Measurements from ENCODE around the gene FPR3. TPM values are rescaled to one million over a fixed set of nuclear protein-coding genes. Genes with fewer than 3 reads are reported as not detected.

The FPR3 gene
- total and polyA plus RNA-seq, 10 donors, result 3.4 to 19.7 (median 9.2) TPM

DNA sequence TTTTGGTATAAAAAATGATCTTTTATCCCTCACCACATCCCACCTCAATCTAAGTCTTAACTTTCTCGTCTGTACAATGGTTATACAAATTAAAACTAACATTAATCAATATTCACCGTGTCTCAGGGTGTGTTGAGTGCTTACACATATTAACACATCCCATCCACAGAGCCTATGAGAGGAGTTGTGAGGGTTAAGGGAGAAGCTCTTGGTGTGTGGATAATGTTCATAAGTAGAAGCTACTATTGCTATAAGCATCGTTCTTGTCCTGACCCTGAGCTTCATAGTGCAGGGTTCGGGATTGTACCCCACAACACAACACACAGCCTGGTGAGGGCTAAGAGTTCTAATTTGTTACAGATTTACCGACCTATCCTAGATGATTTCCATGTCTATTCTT lies 2.5 kb downstream of the FPR3 start:
- no peaks in the 10 kb centered on the region for H3K36me3 ChIP-seq
- peak overlapping the region in 4 of 8 donors; percentile 11 to 85 (median 16) for H3K27ac ChIP-seq
- H3K27me3 ChIP-seq (replicated peaks in 1 of 7), result peaks cover 0 to 6% (median 0%) of the 10 kb centered on the region in 7 donors
- DNase-seq, result no peak
- peaks cover 0 to 37% (median 5%) of the 10 kb centered on the region in 8 donors for H3K9me3 ChIP-seq
- intact Hi-C loops (cut with DNase I; ENCODE audit: low total_unique reads), result no loop called here
- peak overlapping the region in 1 of 8 donors; percentile 52 for H3K4me3 ChIP-seq
- WGBS, 5 donors, result 57 to 85% (median 77%) methylated on average over 5 of the region's 5 CpGs
- TF ChIP-seq POLR2AphosphoS5 (IDR thresholded peaks at IDR 0.05) (no peak), POLR2A (IDR thresholded peaks at IDR 0.05) (no peak)
- TF ChIP-seq, protein P1, sequence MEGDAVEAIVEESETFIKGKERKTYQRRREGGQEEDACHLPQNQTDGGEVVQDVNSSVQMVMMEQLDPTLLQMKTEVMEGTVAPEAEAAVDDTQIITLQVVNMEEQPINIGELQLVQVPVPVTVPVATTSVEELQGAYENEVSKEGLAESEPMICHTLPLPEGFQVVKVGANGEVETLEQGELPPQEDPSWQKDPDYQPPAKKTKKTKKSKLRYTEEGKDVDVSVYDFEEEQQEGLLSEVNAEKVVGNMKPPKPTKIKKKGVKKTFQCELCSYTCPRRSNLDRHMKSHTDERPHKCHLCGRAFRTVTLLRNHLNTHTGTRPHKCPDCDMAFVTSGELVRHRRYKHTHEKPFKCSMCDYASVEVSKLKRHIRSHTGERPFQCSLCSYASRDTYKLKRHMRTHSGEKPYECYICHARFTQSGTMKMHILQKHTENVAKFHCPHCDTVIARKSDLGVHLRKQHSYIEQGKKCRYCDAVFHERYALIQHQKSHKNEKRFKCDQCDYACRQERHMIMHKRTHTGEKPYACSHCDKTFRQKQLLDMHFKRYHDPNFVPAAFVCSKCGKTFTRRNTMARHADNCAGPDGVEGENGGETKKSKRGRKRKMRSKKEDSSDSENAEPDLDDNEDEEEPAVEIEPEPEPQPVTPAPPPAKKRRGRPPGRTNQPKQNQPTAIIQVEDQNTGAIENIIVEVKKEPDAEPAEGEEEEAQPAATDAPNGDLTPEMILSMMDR (IDR thresholded peaks at IDR 0.05 in 8 of 11, conservative IDR thresholded peaks at IDR 0.05 in 3 of 11), result no peak
- peaks cover 3 to 62% (median 20%) of the 10 kb centered on the region in 6 donors for H3K4me1 ChIP-seq

DNA sequence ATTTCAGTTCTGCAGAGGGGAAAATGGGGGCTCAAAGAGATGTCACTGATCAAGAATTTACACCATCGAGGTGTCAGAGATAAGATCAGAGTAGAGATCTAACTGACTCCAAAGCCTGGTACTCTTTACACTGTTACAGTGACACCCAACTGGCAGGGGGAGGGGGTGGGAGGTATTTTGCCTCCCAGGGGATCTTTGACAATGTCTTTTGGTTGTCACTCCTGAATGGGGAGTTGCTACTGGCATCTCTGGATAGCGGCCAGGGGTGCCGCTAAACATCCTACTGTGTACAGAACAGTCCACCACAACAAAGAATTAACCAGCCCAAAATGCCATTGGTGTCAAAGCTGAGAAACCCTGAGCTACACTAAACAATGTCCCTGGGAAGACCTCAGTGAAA lies 3.1 kb downstream of the FPR3 start:
- H3K27ac ChIP-seq, result peak overlapping the region in 5 of 8 donors; percentile 73 to 85 (median 80)
- H3K9me3 ChIP-seq, result peaks cover 0 to 33% (median 2%) of the 10 kb centered on the region in 8 donors
- peaks cover 0 to 6% (median 0%) of the 10 kb centered on the region in 7 donors for H3K27me3 ChIP-seq (replicated peaks in 1 of 7)
- 63 to 76% (median 73%) methylated on average over 3 of the region's 3 CpGs for WGBS, 5 donors
- H3K4me3 ChIP-seq, result peak overlapping the region in 1 of 8 donors; percentile 7
- intact Hi-C loops (cut with DNase I; ENCODE audit: low total_unique reads), result no loop called here
- TF ChIP-seq, protein P1 (IDR thresholded peaks at IDR 0.05 in 8 of 11, conservative IDR thresholded peaks at IDR 0.05 in 3 of 11), result no peak
- no peak for TF ChIP-seq POLR2A (IDR thresholded peaks at IDR 0.05)
- no peak for TF ChIP-seq POLR2AphosphoS5 (IDR thresholded peaks at IDR 0.05)
- H3K4me1 ChIP-seq, result peaks cover 3 to 64% (median 20%) of the 10 kb centered on the region in 6 donors
- no peak for DNase-seq
- no peaks in the 10 kb centered on the region for H3K36me3 ChIP-seq

DNA sequence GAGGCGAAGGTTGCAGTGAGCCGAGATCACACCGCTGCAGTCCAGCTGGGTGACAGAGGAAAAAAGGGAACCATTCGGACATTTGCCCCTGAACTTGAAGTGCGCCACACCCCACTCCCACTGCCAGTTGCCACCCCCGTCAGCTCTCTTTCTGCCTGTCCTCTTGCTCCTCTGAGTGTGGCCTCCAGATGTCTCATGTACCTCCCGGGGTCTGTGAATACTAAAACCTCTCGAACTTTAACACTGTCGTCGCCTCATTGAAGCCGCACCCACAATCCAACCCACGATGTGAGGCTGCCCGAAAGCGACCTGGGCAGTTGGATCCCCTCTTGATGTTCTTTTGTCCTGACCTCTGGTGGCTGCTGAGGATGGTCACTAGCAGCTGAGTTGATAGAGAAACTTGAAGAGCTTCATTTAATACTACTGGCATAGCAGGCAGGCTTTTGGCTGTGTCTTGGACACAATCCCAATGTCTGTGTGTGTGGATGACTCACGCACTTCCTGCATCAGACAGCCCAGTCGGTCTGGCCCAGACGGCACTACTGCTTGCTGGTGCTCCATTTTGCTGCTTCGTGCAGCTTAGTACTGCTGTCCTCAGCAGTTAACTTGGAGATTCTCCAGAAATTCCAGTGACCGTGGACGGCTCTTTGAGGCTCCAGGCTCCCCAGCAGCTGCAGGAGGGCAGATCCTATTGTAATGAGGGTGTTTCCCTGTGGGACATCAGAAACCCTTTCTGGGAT lies 4.2 kb downstream of the FPR3 start:
- H3K4me3 ChIP-seq, result no peak overlapping the region
- H3K9me3 ChIP-seq, result peaks cover 0 to 31% (median 0%) of the 10 kb centered on the region in 8 donors
- intact Hi-C loops (cut with DNase I; ENCODE audit: low total_unique reads), result no loop called here
- TF ChIP-seq, protein P1 (IDR thresholded peaks at IDR 0.05 in 8 of 11, conservative IDR thresholded peaks at IDR 0.05 in 3 of 11), result no peak
- TF ChIP-seq POLR2AphosphoS5 (IDR thresholded peaks at IDR 0.05) (peak in 2 of 3 donors; percentile 71 to 83), POLR2A (IDR thresholded peaks at IDR 0.05) (no peak)
- H3K4me1 ChIP-seq, result peaks cover 3 to 70% (median 20%) of the 10 kb centered on the region in 6 donors
- H3K36me3 ChIP-seq, result no peaks in the 10 kb centered on the region
- peak overlapping the region in 7 of 8 donors; percentile 29 to 85 (median 78) for H3K27ac ChIP-seq
- 48 to 74% (median 69%) methylated on average over 19 to 20 of the region's 20 CpGs for WGBS, 5 donors
- DNase-seq, result peak; percentile 75
- H3K27me3 ChIP-seq (replicated peaks in 1 of 7), result peaks cover 0 to 6% (median 0%) of the 10 kb centered on the region in 7 donors
